ENCODE measurements around the gene C16orf96.

DNA sequence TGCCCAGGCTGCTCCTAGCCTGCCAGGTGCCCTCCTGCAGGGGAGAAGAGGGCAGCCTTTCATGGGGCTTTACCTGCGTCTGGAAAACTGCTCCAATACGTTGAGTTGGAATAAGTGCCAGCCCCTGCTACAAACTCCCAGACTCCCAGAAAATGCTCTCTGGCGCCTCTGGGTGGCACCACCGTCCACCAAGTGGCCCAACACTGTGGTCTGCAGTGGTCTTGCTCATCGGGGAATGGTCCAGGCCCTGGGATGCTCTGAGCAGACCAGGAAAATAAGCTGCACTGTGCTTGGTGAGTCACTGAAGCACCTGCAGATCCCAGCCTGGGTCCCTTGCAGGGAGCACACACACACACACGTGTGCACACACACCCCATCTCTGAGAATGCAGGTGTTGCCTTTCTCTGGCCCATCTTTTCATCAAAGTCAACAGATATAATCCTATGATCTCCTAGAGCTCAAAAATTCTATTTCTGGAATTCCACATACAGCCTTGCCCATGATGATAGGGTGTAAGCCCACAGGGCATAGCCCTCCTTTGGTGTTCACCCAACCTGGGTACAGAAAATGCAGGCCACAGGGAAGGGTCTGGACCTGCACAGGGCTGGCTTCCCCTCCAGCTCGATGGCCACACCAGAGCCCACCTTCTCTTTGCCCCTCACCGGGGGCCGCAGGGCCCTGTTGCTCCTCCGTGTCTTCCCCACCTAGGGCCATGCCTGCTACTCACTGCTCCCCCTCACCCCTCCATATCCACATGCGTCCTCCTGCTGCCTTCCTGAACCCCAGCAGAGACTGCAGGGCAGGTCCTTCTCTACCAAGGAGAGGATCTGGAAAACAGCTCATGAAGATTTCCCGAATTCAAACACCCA, 38.1 kb upstream of the C16orf96 start:
- no peak for TF ChIP-seq POLR2A (IDR thresholded peaks at IDR 0.05)
- TF ChIP-seq, protein P1, sequence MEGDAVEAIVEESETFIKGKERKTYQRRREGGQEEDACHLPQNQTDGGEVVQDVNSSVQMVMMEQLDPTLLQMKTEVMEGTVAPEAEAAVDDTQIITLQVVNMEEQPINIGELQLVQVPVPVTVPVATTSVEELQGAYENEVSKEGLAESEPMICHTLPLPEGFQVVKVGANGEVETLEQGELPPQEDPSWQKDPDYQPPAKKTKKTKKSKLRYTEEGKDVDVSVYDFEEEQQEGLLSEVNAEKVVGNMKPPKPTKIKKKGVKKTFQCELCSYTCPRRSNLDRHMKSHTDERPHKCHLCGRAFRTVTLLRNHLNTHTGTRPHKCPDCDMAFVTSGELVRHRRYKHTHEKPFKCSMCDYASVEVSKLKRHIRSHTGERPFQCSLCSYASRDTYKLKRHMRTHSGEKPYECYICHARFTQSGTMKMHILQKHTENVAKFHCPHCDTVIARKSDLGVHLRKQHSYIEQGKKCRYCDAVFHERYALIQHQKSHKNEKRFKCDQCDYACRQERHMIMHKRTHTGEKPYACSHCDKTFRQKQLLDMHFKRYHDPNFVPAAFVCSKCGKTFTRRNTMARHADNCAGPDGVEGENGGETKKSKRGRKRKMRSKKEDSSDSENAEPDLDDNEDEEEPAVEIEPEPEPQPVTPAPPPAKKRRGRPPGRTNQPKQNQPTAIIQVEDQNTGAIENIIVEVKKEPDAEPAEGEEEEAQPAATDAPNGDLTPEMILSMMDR (IDR thresholded peaks at IDR 0.05) = peak in 5 of 6 experiments; percentile 20 to 54 (median 41)
